Activated CD4-positive, alpha-beta T cell treated with anti-CD3 and anti-CD28 coated beads, Interleukin-2, amount 10 ng/mL, durations not matched to agents 24 days and 14 days (primary cell): Measurements from ENCODE around the gene HAPLN2. TPM values are rescaled to one million over a fixed set of nuclear protein-coding genes. Genes with fewer than 3 reads are reported as not detected.
"Not testable (repeated sequence)": the region's sequence is repeated elsewhere in the genome, so short reads cannot be mapped to it uniquely, and the experiment has no call there.

Experiments
- DNase-seq: peaks from one replicate; pipeline ENCODE4 v3.0.0; 2022
- H3K27ac Mint-ChIP-seq: one replicate; pipeline ENCODE4 v1.8.0; 2022; ENCODE audit warnings: mild to moderate bottlenecking, mixed read lengths
- H3K27me3 Mint-ChIP-seq: one replicate; pipeline ENCODE4 v1.8.0; 2022; ENCODE audit warnings: mixed read lengths
- H3K36me3 Mint-ChIP-seq: one replicate; pipeline ENCODE4 v1.8.0; 2022; ENCODE audit warnings: low read depth, mild to moderate bottlenecking, mixed read lengths
- H3K4me1 Mint-ChIP-seq: one replicate; pipeline ENCODE4 v1.8.0; 2021; ENCODE audit warnings: mixed read lengths
- H3K4me3 Mint-ChIP-seq: one replicate; pipeline ENCODE4 v1.8.0; 2022; ENCODE audit warnings: mild to moderate bottlenecking, moderate library complexity, mixed read lengths
- H3K9me3 Mint-ChIP-seq: one replicate; pipeline ENCODE4 v1.8.0; 2021; ENCODE audit warnings: mixed read lengths
- intact Hi-C: fragments of 100-400 bp; cut with micrococcal nuclease; formaldehyde crosslinking; loops from one replicate; pipeline ENCODE4 v1.15.1; 2023
- total RNA-seq: library from RNA; stranded (reverse); gene quantifications from 2 replicates; pipeline ENCODE4 v1.2.3, GENCODE V29; 2022

The HAPLN2 gene
- total RNA-seq, 1 donor from 2014 or later: not detected

GRCh38 chr1:156598125-156598524 is 21.1 kb upstream of the HAPLN2 start:
- Mint-ChIP-seq H3K27me3 (no peaks in the 10 kb centered on the region), H3K36me3 (peaks cover 55% of the 10 kb centered on the region), H3K27ac (no peak overlapping the region), H3K4me3 (no peak overlapping the region), H3K9me3 (no peaks in the 10 kb centered on the region), H3K4me1 (peaks cover 36% of the 10 kb centered on the region)
- DNase-seq: peak; percentile 54
- intact Hi-C loops: no loop called here

GRCh38 chr1:156598731-156599432 is 20.3 kb upstream of the HAPLN2 start:
- peak; percentile 53 for DNase-seq
- intact Hi-C loops: no loop called here
- Mint-ChIP-seq H3K27me3 (no peaks in the 10 kb centered on the region), H3K36me3 (peaks cover 53% of the 10 kb centered on the region), H3K27ac (peak overlapping the region; percentile 22), H3K9me3 (no peaks in the 10 kb centered on the region), H3K4me1 (peaks cover 36% of the 10 kb centered on the region), H3K4me3 (no peak overlapping the region)

GRCh38 chr1:156599811-156600210 is 19.4 kb upstream of the HAPLN2 start:
- intact Hi-C loops: loop anchor here (1.0 to 2.0 kb wide), 3 partner anchors 8 to 143 kb away; no protein-coding TSS in a partner anchor
- H3K4me3 Mint-ChIP-seq: peak overlapping the region; percentile 88
- H3K36me3 Mint-ChIP-seq: peaks cover 50% of the 10 kb centered on the region
- no peaks in the 10 kb centered on the region for H3K27me3 Mint-ChIP-seq
- no peaks in the 10 kb centered on the region for H3K9me3 Mint-ChIP-seq
- H3K27ac Mint-ChIP-seq: peak overlapping the region; percentile 98
- peak; percentile 64 for DNase-seq
- H3K4me1 Mint-ChIP-seq: peaks cover 36% of the 10 kb centered on the region

- DNase-seq: peak; percentile 62
- H3K27me3 Mint-ChIP-seq: no peaks in the 10 kb centered on the region
- H3K4me3 Mint-ChIP-seq: peak overlapping the region; percentile 88
- peak overlapping the region; percentile 98 for H3K27ac Mint-ChIP-seq
- H3K36me3 Mint-ChIP-seq: peaks cover 41% of the 10 kb centered on the region
- intact Hi-C loops: loop anchor here (1.0 to 2.0 kb wide), 5 partner anchors 8 to 144 kb away; partner anchors contain the start of gene NAXE
- H3K4me1 Mint-ChIP-seq: peaks cover 33% of the 10 kb centered on the region
- H3K9me3 Mint-ChIP-seq: no peaks in the 10 kb centered on the region
Measured at GRCh38 chr1:156600733-156601121, 18.5 kb upstream of the HAPLN2 start.

GRCh38 chr1:156601122-156601830 is 17.9 kb upstream of the HAPLN2 start, which contains the start of gene GPATCH4:
GPATCH4 (minus strand) TSS chr1:156601479.
- Mint-ChIP-seq H3K27ac (peak within 1 kb of the TSS; percentile 98), H3K36me3 (peaks cover 36% of the 10 kb centered on the region), H3K4me1 (peaks cover 33% of the 10 kb centered on the region), H3K4me3 (peak within 1 kb of the TSS; percentile 88), H3K27me3 (no peaks in the 10 kb centered on the region), H3K9me3 (no peaks in the 10 kb centered on the region)
- DNase-seq: peak; percentile 95
- intact Hi-C loops: loop anchor here (1.0 to 2.0 kb wide), 4 partner anchors 10 to 144 kb away; partner anchors contain the start of gene NAXE

GRCh38 chr1:156601892-156602291 is 17.3 kb upstream of the HAPLN2 start:
- Mint-ChIP-seq H3K9me3 (no peaks in the 10 kb centered on the region), H3K36me3 (peaks cover 31% of the 10 kb centered on the region), H3K27me3 (no peaks in the 10 kb centered on the region), H3K27ac (peak overlapping the region; percentile 98), H3K4me1 (peaks cover 33% of the 10 kb centered on the region), H3K4me3 (peak overlapping the region; percentile 88)
- intact Hi-C loops: loop anchor here (1.0 to 2.0 kb wide), 4 partner anchors 11 to 145 kb away; partner anchors contain the start of gene NAXE
- peak; percentile 62 for DNase-seq

GRCh38 chr1:156602557-156602993 is 16.6 kb upstream of the HAPLN2 start:
- Mint-ChIP-seq H3K4me3 (peak overlapping the region; percentile 62), H3K36me3 (peaks cover 24% of the 10 kb centered on the region), H3K9me3 (no peaks in the 10 kb centered on the region), H3K4me1 (peaks cover 29% of the 10 kb centered on the region), H3K27me3 (peaks cover 2% of the 10 kb centered on the region), H3K27ac (no peak overlapping the region)
- intact Hi-C loops: no loop called here
- DNase-seq: peak; percentile 71

GRCh38 chr1:156607344-156607743 is 11.9 kb upstream of the HAPLN2 start:
- intact Hi-C loops: loop anchor here (5.0 kb wide), 1 partner anchor 35 kb away; the partner anchor contains the start of gene IQGAP3
- not testable (repeated sequence) for H3K4me3 Mint-ChIP-seq, DNase-seq, H3K9me3 Mint-ChIP-seq, H3K4me1 Mint-ChIP-seq, H3K27ac Mint-ChIP-seq, H3K36me3 Mint-ChIP-seq
- H3K27me3 Mint-ChIP-seq: peaks cover 13% of the 10 kb centered on the region

- H3K36me3 Mint-ChIP-seq: no peaks in the 10 kb centered on the region
- no peak overlapping the region for H3K4me3 Mint-ChIP-seq
- intact Hi-C loops: loop anchor here (1.0 to 5.0 kb wide), 7 partner anchors 8 to 223 kb away; partner anchors contain the start of gene IQGAP3
Measured at GRCh38 chr1:156608036-156608674, 11.1 kb upstream of the HAPLN2 start.

GRCh38 chr1:156608981-156609380 is 10.2 kb upstream of the HAPLN2 start:
- Mint-ChIP-seq H3K27me3 (peaks cover 20% of the 10 kb centered on the region), H3K36me3 (no peaks in the 10 kb centered on the region), H3K4me3 (no peak overlapping the region), H3K27ac (no peak overlapping the region), H3K9me3 (no peaks in the 10 kb centered on the region), H3K4me1 (peaks cover 6% of the 10 kb centered on the region)
- DNase-seq: peak; percentile 88
- intact Hi-C loops: loop anchor here (1.0 to 5.0 kb wide), 7 partner anchors 9 to 224 kb away; partner anchors contain the start of gene IQGAP3

More at GRCh38 chr1:156608036-156608674, 11.1 kb upstream of the HAPLN2 start:
- no peak overlapping the region for H3K27ac Mint-ChIP-seq
- DNase-seq: peak; percentile 90
- peaks cover 18% of the 10 kb centered on the region for H3K27me3 Mint-ChIP-seq
- H3K9me3 Mint-ChIP-seq: no peaks in the 10 kb centered on the region
- H3K4me1 Mint-ChIP-seq: peaks cover 6% of the 10 kb centered on the region

GRCh38 chr1:156610072-156610471 is 9.1 kb upstream of the HAPLN2 start:
- H3K4me1 Mint-ChIP-seq, intact Hi-C loops, H3K4me3 Mint-ChIP-seq, H3K36me3 Mint-ChIP-seq, DNase-seq, H3K9me3 Mint-ChIP-seq, H3K27ac Mint-ChIP-seq: not testable (repeated sequence)
- H3K27me3 Mint-ChIP-seq: peaks cover 29% of the 10 kb centered on the region

GRCh38 chr1:156612666-156613065 is 6.5 kb upstream of the HAPLN2 start:
- H3K27ac Mint-ChIP-seq: no peak overlapping the region
- intact Hi-C loops: no loop called here
- DNase-seq: no peak
- H3K27me3 Mint-ChIP-seq: peaks cover 43% of the 10 kb centered on the region
- no peak overlapping the region for H3K4me3 Mint-ChIP-seq
- H3K9me3 Mint-ChIP-seq: no peaks in the 10 kb centered on the region
- no peaks in the 10 kb centered on the region for H3K36me3 Mint-ChIP-seq
- peaks cover 6% of the 10 kb centered on the region for H3K4me1 Mint-ChIP-seq

GRCh38 chr1:156615946-156616345 is 3.3 kb upstream of the HAPLN2 start:
- intact Hi-C loops: no loop called here
- Mint-ChIP-seq H3K9me3 (no peaks in the 10 kb centered on the region), H3K27me3 (peaks cover 60% of the 10 kb centered on the region), H3K27ac (no peak overlapping the region), H3K36me3 (no peaks in the 10 kb centered on the region), H3K4me1 (peaks cover 2% of the 10 kb centered on the region), H3K4me3 (no peak overlapping the region)
- DNase-seq: peak; percentile 53
